NCI-H1048 (cell line): Measurements from ENCODE around the gene PITPNC1.
"Not testable (repeated sequence)": the region's sequence is repeated elsewhere in the genome, so short reads cannot be mapped to it uniquely, and the experiment has no call there.

Source experiments
- DNase-seq: peaks from one replicate; lab custom pipeline; 2025; lab: John Stamatoyannopoulos, UW

Gene PITPNC1

GRCh38 chr17:67369676-67370075, 7.4 kb upstream of the PITPNC1 start:
- no peak for DNase-seq

DNA sequence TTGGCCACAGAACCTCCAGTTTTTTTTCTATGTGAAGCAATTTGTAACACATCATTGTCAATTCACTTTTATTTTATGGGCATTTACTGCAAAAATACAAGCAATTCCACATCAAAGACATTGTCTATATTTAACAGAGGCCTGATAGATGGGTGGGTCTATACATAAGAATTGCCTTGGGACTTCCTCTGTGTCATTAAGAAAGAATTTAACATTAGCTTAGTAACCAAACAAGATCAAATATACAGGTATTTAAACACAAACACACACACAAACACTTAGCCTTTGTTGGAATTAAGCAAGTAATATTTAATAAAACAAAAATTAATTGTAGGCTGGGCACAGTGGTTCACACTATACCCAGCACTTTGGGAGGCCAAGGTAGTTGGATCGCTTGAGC, 4.3 kb upstream of the PITPNC1 start:
- no peak for DNase-seq

DNA sequence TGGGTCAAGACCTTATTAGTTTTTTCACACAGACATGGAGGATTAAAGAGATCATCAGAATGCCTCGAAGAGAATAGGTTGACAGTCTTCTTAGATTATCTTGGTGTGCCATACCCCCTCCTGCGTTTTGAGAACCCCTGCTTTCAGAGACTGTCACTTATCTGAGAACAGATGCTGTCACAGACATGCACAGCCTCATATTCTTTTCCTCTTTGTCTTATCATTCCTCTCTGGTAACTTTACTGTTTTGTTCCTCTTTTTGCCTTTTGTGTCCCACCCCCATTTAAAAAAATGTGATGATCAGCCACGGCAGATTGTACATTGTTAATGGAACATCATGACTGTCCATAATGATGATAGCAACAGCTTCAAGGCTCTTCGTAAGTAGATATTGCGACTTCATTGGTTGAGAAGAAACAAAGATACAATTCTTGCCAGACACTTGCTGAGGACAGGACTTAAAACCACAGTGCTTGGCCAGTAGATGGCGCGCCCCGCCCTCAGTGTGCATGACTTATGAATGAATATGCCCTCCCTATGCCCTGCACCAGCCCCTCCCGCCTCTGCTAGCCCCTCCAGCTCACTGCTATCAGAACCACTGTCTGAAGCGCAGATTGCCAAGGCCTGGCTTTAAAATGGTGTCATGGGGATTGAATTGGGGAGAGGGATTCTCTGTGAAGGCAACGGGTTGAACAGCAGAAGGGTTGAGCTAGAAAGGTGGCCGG, 2.6 kb upstream of the PITPNC1 start:
- DNase-seq, result peak; percentile 69

DNA sequence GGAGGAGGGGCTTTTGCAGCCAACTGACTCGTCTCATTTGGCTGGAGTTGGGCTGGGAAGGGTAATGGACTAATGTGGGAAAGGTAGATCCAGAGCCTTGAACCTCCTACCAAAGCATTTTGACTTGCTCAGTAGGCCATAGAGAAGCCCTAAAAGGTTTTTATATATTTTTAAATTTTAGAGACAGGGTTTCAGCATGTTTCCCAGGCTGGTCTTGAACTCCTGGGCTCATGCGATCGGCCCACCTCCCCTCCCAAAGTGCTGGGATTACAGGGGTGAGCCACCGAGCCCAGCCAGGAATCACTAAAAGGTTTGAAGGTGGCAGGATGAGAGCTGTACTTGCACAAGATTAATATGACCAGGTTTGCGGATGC, 2.0 kb upstream of the PITPNC1 start:
- no peak for DNase-seq

- no peak for DNase-seq
Measured at GRCh38 chr17:67375716-67376115, 1.4 kb upstream of the PITPNC1 start.

DNA sequence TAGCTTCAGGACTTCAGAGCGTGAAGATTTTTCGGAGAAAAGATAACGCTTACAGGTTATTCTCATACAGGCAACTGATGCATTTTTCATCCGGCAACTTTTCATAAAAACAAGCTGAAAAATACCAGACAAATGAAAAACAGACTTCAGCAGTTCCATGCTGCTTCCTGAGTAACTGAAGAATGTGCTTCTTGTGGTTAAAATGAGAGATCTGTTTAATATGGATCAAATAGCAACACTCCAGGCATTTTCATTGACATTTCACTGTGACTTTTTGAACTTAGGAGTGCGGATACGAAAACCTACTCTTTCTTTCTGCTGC, 705 bp upstream of the PITPNC1 start:
- no peak for DNase-seq

- DNase-seq, result no peak
Measured at GRCh38 chr17:67377488-67378453, 690 bp downstream of the PITPNC1 start.

GRCh38 chr17:67378454-67379250, 1.6 kb downstream of the PITPNC1 start:
- peak; percentile 38 for DNase-seq

DNA sequence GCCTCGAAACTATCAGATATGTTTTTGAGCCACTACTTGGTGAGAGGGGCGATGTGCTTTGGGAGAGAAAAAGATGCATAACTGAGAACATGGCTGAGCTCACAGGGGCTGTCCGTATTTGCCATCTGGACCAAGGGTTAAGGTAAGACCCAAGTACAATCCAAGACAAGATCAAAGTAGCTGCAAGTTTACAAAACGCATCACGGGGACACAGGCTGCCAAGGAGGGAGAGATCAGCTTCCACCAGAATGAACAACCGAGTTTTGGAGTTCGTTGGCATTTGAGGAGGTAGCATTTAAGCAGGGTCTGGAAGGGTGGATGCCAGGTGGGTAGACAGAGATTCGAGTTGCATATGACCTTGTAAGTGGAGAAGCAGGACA, 2.2 kb downstream of the PITPNC1 start:
- no peak for DNase-seq

DNA sequence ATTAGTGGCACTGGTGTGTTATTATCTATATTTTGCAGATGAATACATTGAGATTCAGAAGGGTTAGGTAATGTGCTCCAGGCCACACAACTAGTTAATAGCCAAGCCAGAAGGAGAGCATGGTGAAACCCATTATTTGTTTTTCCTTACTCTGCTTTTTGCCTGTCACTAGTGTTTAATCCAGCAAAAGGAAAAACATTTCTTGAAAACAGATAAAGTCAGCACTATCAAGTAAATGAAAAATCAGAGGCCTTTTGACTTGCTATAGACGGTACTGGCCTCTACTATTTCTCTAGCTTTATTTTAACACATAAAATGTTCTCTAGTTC, 4.8 kb downstream of the PITPNC1 start:
- DNase-seq, result no peak

DNA sequence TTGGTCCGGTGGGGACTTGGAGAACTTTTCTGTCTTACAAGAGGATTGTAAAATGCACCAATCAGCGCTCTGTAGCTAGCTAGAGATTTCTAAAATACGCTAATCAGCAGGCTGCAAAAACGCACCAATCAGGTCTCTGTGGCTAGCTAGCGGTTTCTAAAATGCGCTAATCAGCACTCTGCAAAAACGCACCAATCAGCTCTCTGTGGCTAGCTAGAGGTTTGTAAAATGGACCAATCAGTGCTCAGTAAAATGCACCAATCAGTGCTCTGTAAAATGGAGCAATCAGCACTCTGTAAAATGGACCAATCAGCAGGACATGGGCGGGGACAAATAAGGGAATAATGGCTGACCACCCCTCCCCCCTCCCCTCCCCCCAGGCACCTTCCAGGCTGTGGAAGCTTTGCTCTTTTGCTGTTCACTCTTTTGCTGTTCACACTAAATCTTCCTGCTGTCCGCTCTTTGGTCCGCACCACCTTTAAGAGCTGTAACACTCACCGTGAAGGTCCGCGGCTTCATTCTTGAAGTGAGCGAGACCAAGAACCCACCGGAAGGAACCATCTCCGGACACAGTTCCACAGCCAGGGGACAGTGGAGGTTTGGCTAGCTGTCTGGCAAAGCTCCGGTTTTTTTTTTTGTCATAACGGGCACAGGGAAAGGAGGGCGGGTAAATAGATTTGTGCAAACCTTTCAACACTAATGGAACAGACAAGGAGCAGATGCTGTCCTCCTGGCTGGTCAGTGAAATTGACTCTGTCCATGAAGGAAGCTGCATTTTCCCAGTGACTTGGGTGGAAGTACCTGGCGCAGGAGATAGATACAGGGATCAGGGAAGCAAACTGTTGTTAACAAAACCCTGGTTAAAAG, 8.3 kb downstream of the PITPNC1 start:
- no peak for DNase-seq

DNA sequence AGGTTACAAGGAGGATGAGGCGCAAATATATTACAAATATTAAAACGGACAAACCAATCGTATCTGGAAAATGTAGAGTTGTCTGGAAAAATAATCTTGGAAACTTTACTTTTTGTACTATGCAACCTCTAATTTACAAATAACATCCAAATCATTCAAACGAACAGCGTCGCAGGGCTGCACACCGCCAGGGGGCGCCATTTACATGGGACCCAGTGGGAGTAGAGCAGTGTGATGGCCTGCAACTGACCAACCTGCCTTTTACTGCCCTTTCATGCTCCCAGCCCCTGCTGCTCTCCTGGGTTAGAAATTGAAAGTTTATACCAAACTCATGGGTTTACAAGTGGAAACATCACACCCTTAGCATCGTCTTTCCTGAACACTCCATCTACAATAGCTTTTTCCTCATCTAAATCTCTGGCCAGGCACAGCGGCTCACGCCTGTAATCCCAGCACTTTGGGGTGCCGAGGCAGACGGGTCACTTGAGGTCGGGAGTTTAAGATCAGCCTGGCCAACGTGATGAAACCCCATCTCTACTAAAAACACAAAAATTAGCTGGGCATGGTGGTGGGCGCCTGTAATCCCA, 10.0 kb downstream of the PITPNC1 start:
- no peak for DNase-seq

- not testable (repeated sequence) for DNase-seq
Measured at GRCh38 chr17:67388536-67388935, 11.5 kb downstream of the PITPNC1 start.

- DNase-seq, result no peak
Measured at GRCh38 chr17:67388986-67389385, 11.9 kb downstream of the PITPNC1 start.

DNA sequence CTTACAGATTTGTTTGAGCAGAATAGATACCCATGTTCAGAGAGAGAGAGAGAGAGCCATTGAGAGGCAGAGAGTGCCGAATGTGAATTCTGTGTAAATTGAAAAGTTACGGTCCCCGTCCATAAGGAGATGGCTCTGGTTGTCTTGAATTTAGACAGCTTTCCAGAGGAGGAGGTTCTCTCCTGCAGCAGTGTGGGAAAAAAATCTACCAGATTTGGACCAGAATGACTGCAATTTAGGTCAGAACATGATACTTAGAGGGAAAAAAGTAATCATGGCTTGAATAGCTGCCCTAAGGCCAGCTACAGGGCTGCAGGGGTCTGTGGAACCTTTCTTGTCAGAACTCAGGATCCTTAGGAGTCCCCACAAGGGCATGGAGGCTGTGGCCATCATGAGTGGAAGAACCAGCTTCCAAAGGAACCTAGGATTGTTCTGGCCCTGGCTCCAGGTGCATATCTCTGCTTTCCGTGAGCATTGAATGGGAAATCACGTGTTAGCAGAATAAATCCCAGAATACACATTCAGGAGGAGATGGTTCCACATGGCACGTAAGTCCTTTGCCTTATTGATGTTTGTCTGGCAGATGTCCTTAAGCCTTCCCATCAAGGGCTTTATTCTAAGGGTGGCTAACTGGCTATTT, 13.0 kb downstream of the PITPNC1 start:
- no peak for DNase-seq

- DNase-seq, result no peak
Measured at GRCh38 chr17:67390646-67391361, 13.7 kb downstream of the PITPNC1 start.

DNA sequence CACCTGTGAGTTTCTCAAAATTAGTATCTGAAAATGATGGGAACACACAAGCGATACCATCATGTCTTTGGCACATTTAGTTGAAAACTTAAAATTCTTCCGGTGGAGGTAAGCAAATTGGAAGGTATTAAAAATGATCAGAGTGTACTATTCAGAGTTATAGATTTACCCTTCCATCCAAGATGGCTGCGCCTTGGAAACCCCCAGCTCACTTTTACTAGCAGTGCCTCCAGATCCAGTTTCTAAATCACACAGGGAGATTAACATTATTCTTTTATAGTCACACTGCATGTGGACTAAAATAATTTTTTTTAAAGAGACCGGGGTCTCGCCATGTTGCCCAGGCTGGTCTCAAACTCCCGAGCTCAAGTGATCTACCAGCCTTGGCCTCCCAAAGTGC, 15.0 kb downstream of the PITPNC1 start:
- DNase-seq, result no peak

- no peak for DNase-seq
Measured at GRCh38 chr17:67393809-67394397, 16.8 kb downstream of the PITPNC1 start.

- DNase-seq, result no peak
Measured at GRCh38 chr17:67399676-67400075, 22.6 kb downstream of the PITPNC1 start.

- DNase-seq, result peak; percentile 51
Measured at GRCh38 chr17:67400193-67400592, 23.1 kb downstream of the PITPNC1 start.
